DMS79 treated with DMSO at 0.1 percent for 48 hours (cell line): Measurements from ENCODE around the gene IGFL2.
"Not testable (repeated sequence)": the region's sequence is repeated elsewhere in the genome, so short reads cannot be mapped to it uniquely, and the experiment has no call there.

ENCODE experiments used
- DNase-seq: peaks from one replicate; lab custom pipeline; 2025; lab: John Stamatoyannopoulos, UW

Gene IGFL2

DNA sequence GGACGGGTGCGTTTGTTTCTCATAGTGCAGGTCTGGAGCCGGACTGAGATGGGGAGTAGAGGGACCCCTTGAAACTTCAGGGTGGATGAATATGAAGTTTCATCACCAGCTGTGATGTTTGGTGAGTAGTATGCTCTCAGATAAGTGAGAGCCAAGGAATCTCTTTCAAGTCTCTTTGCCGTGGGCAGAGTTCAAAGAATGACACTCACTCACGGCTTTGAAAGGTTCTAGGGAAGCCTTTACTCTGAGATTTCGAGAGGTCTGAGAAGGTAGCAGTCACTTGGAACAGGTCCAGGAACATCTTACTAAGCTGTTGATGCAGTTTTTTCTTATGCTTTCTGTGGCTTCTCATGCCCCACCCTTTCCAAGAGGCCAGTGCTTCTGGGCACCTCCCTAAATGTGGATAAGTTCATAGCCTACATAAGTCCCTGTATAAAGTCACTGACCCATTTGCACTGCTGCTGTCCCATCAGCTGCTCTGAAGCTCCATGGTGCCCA lies at the start of gene IGFL2:
TSS of gene IGFL2 (plus strand) at position 448 of the 498 bp plus-strand sequence. CDS start at position 489, 41 bp downstream.
- DNase-seq = peak; percentile 31

DNA sequence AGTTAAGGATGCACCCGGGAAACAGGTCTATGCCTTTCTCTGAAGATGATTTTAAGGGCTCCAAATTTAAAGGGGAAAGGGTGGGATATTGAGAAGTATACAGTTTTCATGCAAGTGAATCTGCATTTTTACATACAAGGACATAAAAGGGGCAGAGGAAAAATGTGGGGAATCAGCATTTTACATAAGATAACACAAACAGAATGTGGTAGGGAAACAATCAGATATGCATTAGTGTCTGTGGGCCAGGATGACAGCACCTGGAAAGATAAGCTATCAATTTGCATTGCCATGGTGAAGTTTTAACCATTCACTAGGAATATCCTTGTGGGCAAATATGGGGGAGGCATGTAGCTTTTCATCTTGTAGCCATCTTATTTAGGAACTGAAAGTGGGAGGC lies 47.7 kb upstream of the IGFL2 start:
- DNase-seq = no peak

DNA sequence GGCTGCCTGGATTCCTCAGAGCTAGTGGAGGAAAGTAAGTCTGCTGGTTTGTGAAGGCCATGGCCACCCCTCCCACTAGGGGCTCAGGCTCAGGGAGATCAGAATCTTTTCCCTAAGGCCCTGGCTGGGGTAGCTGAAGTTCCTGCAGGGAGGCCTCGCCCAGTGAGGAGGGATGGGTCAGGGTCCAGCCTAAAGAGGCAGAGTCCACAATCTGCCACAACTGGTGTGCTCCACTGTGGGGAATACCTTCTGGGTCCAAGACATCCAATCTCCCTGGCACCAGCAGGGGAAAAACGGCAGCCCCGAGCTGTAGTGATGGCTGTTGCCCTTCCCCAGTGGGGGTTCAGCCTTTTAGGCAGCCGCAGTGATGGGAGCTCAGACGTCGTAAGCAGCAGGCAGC lies 46.7 kb upstream of the IGFL2 start:
- DNase-seq = no peak

DNA sequence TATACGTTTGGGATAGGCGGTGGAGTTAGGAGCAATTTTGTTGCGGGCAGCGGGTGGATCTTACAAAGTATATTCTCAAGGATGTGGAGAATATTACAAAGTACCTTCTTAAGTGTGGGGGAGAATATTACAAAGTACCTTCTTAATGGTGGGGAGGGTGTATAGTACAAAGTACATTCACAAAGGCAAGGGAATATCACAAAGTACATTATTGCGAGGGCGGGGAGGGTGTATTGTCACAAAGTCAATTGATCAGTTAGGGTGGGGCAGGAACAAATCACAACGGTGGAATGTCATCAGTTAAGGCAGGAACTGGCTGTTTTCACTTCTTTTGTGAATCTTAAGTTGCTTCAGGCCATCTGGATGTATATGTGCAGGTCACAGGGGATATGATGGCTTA lies 45.7 kb upstream of the IGFL2 start:
- DNase-seq = not testable (repeated sequence)

DNA sequence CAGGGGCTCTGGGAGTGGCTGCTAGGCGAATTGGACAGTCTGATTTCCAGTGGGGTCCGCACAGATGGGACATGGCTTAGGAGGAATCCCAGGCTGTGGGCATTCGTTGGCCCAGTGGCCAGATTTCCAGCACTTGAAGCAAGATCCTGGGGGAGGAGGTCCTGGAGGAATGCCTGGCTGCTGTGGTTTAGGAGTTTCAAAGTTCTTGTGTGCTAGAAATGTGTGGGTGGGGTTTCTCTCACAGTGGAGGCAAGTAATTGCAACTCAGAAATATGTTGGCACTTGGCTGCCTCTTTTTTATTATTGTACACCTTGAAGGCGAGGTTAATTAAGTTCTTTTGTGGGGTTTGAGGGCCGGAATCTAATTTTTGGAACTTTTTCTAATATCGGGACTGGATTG lies 40.7 kb upstream of the IGFL2 start:
- no peak for DNase-seq

DNA sequence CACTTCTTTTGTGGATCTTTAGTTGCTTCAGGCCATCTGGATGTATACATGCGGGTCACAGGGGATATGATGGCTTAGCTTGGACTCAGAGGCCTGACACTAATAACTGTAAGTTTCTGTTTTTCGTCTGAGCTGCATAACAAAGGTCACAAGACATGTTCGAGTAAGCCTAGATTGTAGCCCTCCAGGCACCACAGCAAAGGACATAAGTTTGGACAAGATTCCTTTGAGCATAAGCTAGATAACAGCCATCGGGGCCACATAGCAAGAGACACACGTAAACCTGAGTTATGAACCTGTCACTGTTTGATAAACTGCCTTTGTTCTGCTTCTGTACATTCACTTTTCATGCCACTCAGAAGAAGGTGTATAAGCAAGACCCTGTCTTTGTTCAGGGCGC lies 38.2 kb upstream of the IGFL2 start:
- no peak for DNase-seq

DNA sequence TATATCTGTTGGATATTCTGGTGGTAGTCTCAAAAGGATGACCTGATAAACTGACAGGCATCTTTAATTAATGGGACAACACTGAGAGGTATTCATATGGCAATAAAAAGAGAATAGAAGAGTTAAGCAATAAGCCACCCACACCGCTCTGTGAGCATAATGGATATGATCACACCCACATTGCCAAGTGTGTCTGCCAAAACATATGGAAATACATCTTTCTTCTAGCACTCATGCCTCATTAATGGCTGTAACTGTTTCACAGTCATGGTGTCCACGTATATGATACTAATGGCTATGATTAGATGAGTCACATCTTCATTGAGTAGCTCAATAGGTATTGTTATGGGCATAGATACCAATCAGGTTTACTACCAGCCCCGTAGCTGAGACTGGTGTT lies 36.7 kb upstream of the IGFL2 start:
- DNase-seq = no peak

DNA sequence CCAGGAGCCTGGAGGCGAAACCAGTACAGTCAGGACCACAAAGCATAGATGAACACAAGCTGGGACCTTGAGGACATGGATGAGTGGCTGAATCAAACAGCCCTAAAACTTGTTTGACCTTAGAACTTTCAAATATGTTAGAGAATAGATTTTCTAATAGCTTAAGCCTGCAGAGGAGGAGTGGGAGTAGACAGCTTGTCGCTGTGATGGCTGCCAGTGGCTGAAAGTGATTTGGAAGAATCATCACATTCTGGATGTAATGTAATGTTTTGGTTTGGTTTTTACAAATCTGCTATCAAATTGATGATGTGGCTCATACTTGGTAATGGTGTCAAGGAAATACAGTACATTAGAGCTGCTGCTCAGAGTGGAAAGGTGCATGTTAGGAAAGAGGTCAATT lies 35.5 kb upstream of the IGFL2 start:
- no peak for DNase-seq

DNA sequence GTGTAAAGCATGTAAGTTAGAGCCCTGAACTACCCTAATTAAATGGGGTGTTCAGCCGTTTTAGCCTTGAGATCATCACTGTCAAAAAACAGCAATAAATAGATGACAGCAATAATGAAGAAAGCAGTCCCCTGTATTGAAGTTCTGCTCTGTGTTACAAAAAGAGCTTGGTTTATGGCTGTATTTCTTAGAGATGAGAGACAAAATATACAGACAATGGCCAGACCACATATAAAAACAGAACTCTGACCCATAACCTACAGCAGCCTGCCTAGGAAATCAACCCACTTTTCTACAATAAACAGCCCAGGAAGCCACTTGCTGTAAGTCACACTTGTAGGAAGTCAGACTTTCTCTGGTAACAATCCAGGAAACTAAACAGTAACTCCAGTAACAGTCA lies 34.3 kb upstream of the IGFL2 start:
- no peak for DNase-seq

DNA sequence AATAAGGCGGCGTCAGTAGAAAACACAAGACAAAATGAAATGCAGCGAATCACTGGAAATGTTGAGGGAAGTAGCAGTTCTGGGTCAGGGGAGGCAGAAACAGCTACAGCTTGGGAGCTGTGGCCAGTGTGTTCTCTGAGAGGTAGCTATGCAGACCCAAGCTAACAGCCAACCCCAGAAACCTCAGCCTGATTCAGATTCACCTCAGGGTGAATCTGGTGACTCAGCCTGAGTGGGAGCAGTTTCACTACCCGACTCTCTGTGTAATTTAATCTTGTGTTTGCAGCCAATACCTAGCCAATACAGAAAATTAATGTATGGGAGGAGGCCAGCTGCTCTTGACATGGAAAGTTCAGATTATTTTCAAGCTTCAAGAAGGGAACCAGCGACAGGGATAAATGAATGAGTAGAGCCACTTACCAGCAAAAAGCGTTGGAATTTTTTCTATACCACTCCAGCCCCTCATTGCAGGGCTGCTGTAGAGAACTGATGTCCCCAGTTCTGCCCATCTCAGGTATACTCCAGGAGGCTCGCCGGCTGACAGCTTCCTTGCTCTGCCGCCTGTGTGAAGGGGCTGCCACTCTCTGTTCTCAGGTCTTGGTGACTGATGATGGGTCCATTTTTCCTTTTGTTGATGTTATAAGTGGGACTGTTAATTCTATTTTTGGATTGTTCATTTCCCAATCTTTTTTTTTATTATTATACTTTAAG lies 32.5 kb upstream of the IGFL2 start:
- no peak for DNase-seq

DNA sequence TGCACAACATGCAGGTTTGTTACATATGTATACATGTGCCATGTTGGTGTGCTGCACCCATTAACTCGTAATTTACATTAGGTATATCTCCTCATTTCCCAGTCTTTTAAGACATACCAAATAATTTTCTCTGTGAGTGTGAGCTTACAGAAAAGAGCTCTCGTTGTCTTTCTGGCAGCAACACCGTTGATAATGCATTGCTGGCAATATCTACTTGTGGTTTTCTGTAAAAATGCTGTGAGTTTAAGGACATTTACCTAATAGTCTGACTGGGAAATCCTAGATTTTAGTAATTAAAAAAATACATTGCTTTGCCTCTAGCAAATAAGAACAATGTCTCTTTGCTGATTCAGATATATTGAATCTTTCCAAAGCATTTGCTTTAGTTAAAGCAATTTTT lies 31.9 kb upstream of the IGFL2 start:
- no peak for DNase-seq

DNA sequence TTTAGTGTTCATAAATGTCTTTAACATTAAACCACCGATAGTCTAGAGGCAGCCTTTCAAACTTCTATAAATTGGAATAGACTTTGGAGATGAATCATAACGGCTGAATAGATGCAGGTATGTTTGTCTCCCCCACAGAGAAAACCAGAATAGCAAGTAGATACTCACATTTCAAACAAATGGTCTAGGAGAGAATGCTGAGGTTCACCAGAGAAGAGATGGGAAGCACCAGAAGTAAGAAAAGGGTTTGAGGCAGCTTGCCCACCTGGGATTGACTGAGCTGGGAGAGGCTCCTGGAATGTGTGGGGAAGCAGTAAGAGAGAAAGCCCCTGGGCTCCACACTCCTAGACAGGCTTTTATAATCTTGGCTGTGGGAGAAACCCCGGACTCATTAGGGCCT lies 29.9 kb upstream of the IGFL2 start:
- no peak for DNase-seq

DNA sequence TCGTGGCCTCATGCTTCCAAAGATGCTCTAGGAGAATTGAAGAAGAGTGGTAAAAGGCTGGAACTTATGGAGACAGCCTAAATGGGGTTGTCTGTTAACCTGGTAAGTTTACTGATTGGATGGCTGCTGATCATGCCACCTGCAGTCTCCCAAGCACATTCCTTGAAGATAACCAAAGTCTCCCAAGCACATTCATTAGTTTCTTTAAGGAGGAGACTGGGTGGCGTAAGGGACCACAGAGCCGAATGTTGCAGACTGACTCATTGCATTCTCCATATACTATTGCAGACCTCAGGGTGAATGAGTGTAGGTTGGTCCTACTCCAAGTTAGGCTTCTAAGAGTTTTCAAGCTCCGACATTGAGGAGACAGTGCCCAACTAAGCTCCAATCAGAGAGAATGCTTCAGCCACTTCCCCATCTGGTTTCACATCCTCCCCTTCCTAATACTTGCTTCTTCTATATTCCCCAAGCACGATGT lies 23.4 kb upstream of the IGFL2 start, which contains the start of gene IGFL3:
TSS of gene IGFL3 (minus strand) at position 51 of the 478 bp plus-strand sequence. CDS start at position 12, 39 bp downstream.
- DNase-seq = no peak

DNA sequence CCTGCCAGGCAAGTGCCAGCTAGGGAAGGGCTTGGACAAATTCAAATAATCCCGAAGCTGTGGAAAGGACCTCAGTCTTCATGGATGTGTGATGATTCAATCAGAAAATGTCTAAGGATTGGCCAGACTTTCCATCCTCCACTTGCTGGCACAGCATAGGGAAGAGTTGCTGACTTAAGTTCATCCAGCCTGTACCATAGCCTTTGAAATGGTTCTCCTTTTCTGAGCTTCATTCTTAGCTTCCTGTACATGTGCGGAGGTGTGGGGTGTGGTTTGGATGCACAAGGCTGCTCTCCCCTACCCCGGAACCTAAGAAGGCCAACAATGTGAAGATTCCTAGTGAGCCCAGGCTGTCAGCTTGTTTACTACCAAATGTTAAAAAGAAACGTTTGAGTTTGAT lies 22.6 kb upstream of the IGFL2 start:
- DNase-seq = no peak

DNA sequence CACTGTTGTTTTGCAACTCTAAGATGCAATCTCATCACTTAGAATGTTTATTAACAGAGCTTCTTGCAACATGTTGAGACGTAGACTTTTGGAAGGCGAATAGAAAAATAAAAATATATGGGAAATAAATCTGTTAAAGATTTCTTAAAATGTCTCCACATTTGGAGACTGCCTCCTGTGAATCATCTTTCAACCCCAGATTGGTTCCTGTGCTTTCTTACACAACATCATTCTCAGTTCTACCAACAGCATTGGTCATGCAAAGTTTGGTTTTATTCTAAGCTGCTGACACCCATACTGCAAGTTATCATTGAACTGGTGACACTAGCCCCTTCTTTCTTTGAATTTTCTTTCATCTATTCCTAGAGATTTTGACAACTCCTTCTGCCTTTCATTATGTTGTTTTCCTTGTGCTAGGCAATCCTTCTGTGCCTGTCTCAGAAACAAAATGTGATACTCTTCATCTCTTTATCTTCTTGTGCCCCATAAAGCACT lies 21.9 kb upstream of the IGFL2 start:
- DNase-seq = no peak

DNA sequence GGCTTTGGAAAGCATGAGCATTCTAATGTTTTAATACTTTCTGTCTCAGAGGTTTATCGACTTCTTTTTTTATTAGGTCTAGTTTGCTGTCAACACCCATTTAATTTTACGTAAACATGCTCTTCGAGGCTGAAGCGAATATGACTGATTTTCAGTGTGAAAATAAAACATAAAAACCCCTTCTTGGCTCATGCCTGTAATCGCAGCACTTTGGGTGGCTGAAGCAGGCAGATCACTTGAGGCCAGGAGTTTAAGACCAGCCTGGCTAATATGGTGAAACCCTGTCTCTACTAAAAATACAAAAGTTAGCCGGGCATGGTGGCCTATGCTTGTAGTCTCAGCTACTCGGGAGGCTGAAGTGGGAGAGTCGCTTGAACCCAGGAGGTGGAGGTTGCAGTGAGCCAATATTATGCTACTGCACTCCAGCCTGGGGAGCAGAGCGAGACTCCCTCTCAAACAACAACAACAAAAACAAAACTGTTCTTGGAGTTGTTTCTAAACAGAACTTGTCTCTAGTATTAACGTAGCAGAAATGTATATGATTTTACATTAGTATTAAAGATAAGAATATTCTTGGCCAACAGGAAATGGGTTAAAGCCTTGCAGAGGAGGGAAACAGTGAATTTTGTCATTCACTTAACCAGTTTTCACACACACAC lies 16.4 kb upstream of the IGFL2 start:
- no peak for DNase-seq

DNA sequence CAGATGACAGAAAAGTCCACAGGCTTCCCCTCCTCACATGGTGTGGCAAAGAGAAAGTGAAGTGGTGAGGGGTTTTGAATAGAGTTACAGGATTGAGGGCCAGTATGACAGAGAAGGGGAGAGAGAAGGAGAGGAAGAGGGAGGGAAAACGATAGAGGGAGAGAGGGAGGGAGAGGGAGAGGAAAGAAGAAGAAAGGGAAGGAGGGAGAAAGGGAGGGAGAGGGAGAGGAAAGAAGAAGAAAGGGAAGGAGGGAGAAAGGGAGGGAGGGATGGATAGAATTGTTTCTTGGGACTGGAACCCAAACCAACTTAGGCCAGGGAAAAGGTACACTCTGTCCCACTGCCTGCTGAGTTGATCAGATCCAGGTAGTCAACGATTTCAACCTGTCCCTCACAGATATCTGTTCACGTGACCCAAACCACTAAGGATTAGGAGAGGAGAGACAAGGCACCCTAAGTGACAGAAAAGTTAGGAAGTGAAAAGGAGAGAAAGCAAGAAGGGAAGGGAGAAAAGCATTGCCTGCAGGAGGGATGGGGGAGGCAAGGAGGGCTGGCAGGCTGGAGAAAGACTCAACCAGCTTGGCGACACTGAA lies 15.4 kb upstream of the IGFL2 start:
- DNase-seq = no peak

DNA sequence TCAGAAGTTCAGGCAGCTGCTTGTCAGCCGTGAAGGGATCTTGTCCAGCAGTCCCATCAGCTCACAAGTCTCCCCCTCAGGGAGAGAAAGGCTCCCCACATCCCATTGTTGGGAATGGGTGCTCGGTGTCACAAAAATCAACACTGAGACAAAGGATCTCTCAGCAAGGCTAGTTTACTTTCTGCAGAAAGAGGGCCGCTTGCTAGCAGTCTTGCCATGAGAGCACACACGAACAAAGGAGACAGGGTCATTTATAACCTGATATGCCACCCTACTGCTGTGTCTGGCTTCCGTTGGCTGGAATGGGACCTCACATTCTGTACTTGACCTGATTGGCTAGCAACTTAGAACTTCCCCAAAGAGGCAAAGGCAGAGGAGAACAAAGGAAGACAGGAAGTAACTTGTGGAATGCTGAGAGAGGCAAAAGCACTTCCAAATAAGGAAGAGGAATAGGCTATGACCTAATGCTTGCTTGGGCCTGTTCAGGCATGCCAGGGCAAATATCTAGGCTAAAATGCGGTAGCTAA lies 14.9 kb upstream of the IGFL2 start:
- DNase-seq = peak; percentile 75

DNA sequence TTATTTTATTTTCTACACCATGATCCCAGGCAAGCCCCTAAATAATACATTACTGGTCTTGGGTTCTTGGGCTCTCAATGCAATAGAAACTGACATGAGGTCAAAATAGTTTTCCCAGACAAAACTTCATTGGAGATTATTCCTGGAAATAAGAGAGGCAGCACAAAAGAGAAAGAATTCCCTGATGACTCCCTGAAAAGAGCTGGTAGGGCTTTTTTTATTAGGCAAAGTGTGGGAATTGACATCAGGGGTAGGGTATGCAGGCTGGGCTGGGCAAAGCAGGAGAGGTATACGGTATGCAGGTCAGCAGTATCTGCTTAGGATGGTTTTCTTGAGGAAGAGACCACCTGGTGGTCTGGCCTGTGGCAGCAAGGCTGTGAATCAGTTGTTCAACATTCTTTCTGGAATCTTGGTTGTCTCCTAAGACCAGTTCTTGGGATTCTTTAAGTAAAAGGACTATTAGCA lies 14.2 kb upstream of the IGFL2 start:
- no peak for DNase-seq

DNA sequence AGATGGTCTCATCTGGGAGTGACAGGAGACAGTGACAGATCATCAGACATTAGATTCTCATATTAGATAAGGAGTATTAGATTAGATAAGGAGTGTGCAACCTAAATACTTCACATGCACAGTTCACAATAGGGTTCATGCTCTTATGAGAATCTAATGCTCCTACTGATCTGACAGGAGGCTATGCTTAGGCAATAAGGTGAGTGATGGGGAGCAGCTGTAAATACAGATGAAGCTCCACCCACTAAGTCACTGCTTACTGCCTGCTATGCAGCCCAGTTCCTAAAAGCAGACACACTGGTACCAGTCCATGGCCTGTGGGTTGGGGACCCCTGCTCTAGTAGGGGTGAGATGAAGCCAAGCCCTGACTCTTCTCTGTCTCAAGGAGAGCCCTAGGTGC lies 13.5 kb upstream of the IGFL2 start:
- no peak for DNase-seq

DNA sequence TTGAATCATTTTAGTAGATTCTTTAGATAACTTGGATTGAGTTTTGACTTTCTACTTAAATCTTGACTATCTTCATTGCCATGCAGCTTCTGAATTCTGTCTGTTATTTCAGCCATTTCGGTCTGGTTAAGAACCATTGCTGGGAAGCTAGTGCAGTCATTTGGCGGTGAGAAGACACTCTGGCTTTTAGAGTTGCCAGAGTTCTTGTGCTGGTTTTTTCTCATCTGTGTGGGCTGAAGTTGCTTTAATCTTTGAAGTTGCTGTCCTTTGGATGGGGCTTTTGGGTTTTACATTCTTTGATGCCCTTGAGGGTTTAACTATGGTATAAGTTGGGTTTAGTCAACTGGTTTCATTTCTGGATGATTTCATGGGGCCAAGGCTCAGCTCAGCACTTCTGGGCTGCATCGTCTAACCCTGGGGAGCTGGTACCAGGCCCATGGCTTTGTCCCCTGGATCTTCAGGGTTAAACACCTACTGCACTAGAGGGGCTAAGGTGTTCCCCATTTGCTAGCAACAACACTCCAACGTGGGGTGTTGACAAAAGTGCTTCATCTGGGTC lies 10.0 kb upstream of the IGFL2 start:
- DNase-seq = no peak

DNA sequence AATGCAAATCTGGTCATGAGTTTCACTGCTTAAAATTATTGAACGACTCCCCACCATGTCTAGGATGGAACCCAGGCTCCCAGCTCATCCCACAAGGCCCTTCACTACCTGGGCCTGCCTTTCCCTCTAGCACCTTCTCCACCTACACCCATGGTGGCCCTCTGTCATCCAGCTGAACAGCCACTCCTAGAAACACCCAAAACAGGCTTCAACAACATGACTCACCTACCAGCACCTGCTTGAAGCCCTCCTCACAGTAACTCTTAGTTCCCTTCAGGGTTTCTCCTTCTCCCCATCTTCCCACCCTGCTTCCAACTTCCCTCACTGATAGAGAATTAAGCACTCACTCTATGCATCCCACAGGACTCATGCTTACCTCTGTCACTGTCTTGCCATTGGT lies 6.6 kb upstream of the IGFL2 start:
- DNase-seq = no peak
